Type B pancreatic cell (in vitro differentiated cells): ENCODE results near the gene JAKMIP2. TPM values are rescaled to one million over a fixed set of nuclear protein-coding genes. Genes with fewer than 3 reads are reported as not detected.

Experiments used
- DNase-seq: peaks from one replicate; pipeline ENCODE4 v3.0.0; 2021; ENCODE audit warnings: mixed read lengths; ENCODE audit not compliant: unreplicated experiment; ENCODE audit errors: extremely low spot score
- H3K27ac Mint-ChIP-seq: 2 replicates; pipeline ENCODE4 v1.8.0; 2021; ENCODE audit warnings: mild to moderate bottlenecking, mixed read lengths
- H3K27me3 Mint-ChIP-seq: 2 replicates; pipeline ENCODE4 v1.8.0; 2021; ENCODE audit warnings: mixed read lengths
- H3K36me3 Mint-ChIP-seq: 2 replicates; pipeline ENCODE4 v1.8.0; 2021; ENCODE audit warnings: mixed read lengths
- H3K4me1 Mint-ChIP-seq: one replicate; pipeline ENCODE4 v1.8.0; 2021; ENCODE audit warnings: mixed read lengths; ENCODE audit not compliant: unreplicated experiment
- H3K4me3 Mint-ChIP-seq: 2 replicates; pipeline ENCODE4 v1.8.0; 2021; ENCODE audit warnings: mild to moderate bottlenecking, mixed read lengths
- H3K9me3 Mint-ChIP-seq: 2 replicates; pipeline ENCODE4 v1.8.0; 2021; ENCODE audit warnings: mixed read lengths
- CTCF ChIP-seq: fragments of 200-600 bp; sonication (generic); conservative IDR thresholded peaks from 2 replicates; pipeline ENCODE4 v1.5.0; 2021; ENCODE audit warnings: antibody characterized with exemption, mild to moderate bottlenecking
- total RNA-seq: library from RNA; stranded (reverse); gene quantifications from 2 replicates; pipeline ENCODE4 v1.2.1, GENCODE V29; 2021; ENCODE audit warnings: low replicate concordance

Gene JAKMIP2
- total RNA-seq, 1 donor from 2014 or later, result 13.8 TPM

GRCh38 chr5:147539053-147539452, 243.5 kb downstream of the JAKMIP2 start:
- Mint-ChIP-seq H3K27ac (no peak overlapping the region), H3K4me3 (no peak overlapping the region), H3K27me3 (peaks cover 6% of the 10 kb centered on the region), H3K36me3 (no peaks in the 10 kb centered on the region), H3K4me1 (peaks cover 6% of the 10 kb centered on the region), H3K9me3 (no peaks in the 10 kb centered on the region)
- no peak for TF ChIP-seq CTCF
- DNase-seq, result no peak

GRCh38 chr5:147538236-147538635, 244.3 kb downstream of the JAKMIP2 start:
- H3K36me3 Mint-ChIP-seq, result no peaks in the 10 kb centered on the region
- H3K4me3 Mint-ChIP-seq, result no peak overlapping the region
- H3K9me3 Mint-ChIP-seq, result no peaks in the 10 kb centered on the region
- H3K4me1 Mint-ChIP-seq, result peaks cover 6% of the 10 kb centered on the region
- no peak for TF ChIP-seq CTCF
- no peak overlapping the region for H3K27ac Mint-ChIP-seq
- no peak for DNase-seq
- H3K27me3 Mint-ChIP-seq, result peaks cover 3% of the 10 kb centered on the region

Other genes starting within 250 kb of the JAKMIP2 start
- 613 and 930 TPM in 2 replicates for gene SPINK1, start 48.9 kb upstream of the JAKMIP2 start, total RNA-seq
- 1.4 TPM in 1 of 2 replicates, not detected in the other for gene SCGB3A2, start 96.0 kb upstream of the JAKMIP2 start, total RNA-seq
- not detected in 2 replicates for gene C5orf46, start 123.8 kb upstream of the JAKMIP2 start, total RNA-seq